Astrocyte (in vitro differentiated cells and primary cell): Measurements from ENCODE around the gene PSMC3IP. TPM values are rescaled to one million over a fixed set of nuclear protein-coding genes. Genes with fewer than 3 reads are reported as not detected.

Experiments used
- DNase-seq: peaks from one replicate; pipeline ENCODE4 v3.0.0-alpha.2; 2010; ENCODE audit warnings: low read depth
- FAIRE-seq: peaks from 2 replicates; lab custom pipeline; 2011; peaks lifted over from hg19 to GRCh38; lab: Jason Lieb, UNC
- H2AFZ ChIP-seq: 2 replicates; pipeline ENCODE4 v1.6.0; 2012; ENCODE audit warnings: low read depth, low read length, inconsistent platforms
- H3K27ac ChIP-seq: 2 replicates; pipeline ENCODE4 v1.5.1; 2011; ENCODE audit warnings: low read depth, low read length, inconsistent platforms
- H3K27me3 ChIP-seq: 2 replicates; pipeline ENCODE4 v1.6.0; 2011; ENCODE audit warnings: low read length, inconsistent platforms; ENCODE audit not compliant: insufficient read depth
- H3K36me3 ChIP-seq: 2 replicates; pipeline ENCODE4 v1.5.1; 2011; ENCODE audit warnings: low read length, inconsistent platforms; ENCODE audit not compliant: insufficient read depth
- H3K4me1 ChIP-seq: 2 replicates; pipeline ENCODE4 v1.5.1; 2011; ENCODE audit warnings: low read length, inconsistent platforms; ENCODE audit not compliant: insufficient read depth
- H3K4me2 ChIP-seq: 2 replicates; pipeline ENCODE4 v1.6.0; 2012; ENCODE audit warnings: low read length, inconsistent platforms
- H3K4me3 ChIP-seq: 2 replicates; pipeline ENCODE4 v1.5.1; 2011; ENCODE audit warnings: low read depth, mild to moderate bottlenecking, low read length, inconsistent platforms; ENCODE audit not compliant: insufficient read depth
- H3K79me2 ChIP-seq: 2 replicates; pipeline ENCODE4 v1.6.0; 2012; ENCODE audit warnings: mild to moderate bottlenecking, low read length, inconsistent platforms; ENCODE audit not compliant: insufficient read depth
- H3K9ac ChIP-seq: 2 replicates; pipeline ENCODE4 v1.6.0; 2012; ENCODE audit warnings: mild to moderate bottlenecking, low read length, inconsistent platforms
- H3K9me3 ChIP-seq: 2 replicates; pipeline ENCODE4 v1.5.1; 2012; ENCODE audit warnings: low read depth, mild to moderate bottlenecking, low read length, inconsistent platforms; ENCODE audit not compliant: insufficient read depth
- H4K20me1 ChIP-seq: 2 replicates; pipeline ENCODE4 v1.6.0; 2012; ENCODE audit warnings: low read length, inconsistent platforms; ENCODE audit not compliant: insufficient read depth
- H3K27ac Mint-ChIP-seq: one replicate; pipeline ENCODE4 v1.8.0; 2021; ENCODE audit warnings: mild to moderate bottlenecking, mixed read lengths; ENCODE audit not compliant: unreplicated experiment
- H3K27me3 Mint-ChIP-seq: one replicate; pipeline ENCODE4 v1.8.0; 2021; ENCODE audit warnings: low read depth, mixed read lengths; ENCODE audit not compliant: unreplicated experiment
- H3K36me3 Mint-ChIP-seq: one replicate; pipeline ENCODE4 v1.8.0; 2021; ENCODE audit warnings: low read depth, mixed read lengths; ENCODE audit not compliant: unreplicated experiment
- H3K4me1 Mint-ChIP-seq: one replicate; pipeline ENCODE4 v1.8.0; 2021; ENCODE audit warnings: low read depth, mixed read lengths; ENCODE audit not compliant: unreplicated experiment
- H3K4me3 Mint-ChIP-seq: one replicate; pipeline ENCODE4 v1.8.0; 2021; ENCODE audit warnings: mild to moderate bottlenecking, moderate library complexity, mixed read lengths; ENCODE audit not compliant: unreplicated experiment
- H3K9me3 Mint-ChIP-seq: one replicate; pipeline ENCODE4 v1.8.0; 2021; ENCODE audit warnings: mild to moderate bottlenecking, mixed read lengths; ENCODE audit not compliant: unreplicated experiment
- CTCF ChIP-seq: IDR thresholded peaks from 2 replicates; pipeline ENCODE4 v1.5.1; 2011; ENCODE audit warnings: low read depth, mild to moderate bottlenecking, inconsistent platforms, low read length, moderate library complexity; ENCODE audit not compliant: insufficient read depth
- EZH2 ChIP-seq: IDR thresholded peaks from 2 replicates; pipeline ENCODE4 v1.6.1; 2012; ENCODE audit warnings: mild to moderate bottlenecking, low read length, inconsistent platforms; ENCODE audit not compliant: insufficient read depth
- total RNA-seq: library from RNA; stranded (reverse); gene quantifications from 2 replicates; pipeline ENCODE4 v1.2.1, GENCODE V29; 2021

The PSMC3IP gene
- total RNA-seq, 1 donor from 2014 or later, result 8.7 TPM

- peaks cover 14% of the 10 kb centered on the region for H3K4me1 Mint-ChIP-seq
- TF ChIP-seq EZH2 (no peak), CTCF (no peak)
- no peaks in the 10 kb centered on the region for H3K36me3 ChIP-seq
- peaks cover 11% of the 10 kb centered on the region for H3K36me3 Mint-ChIP-seq
- H3K27ac Mint-ChIP-seq, result peak overlapping the region; percentile 87
- peak overlapping the region; percentile 83 for H3K4me3 ChIP-seq
- peak overlapping the region; percentile 78 for H2AFZ ChIP-seq
- peak overlapping the region; percentile 88 for H3K4me3 Mint-ChIP-seq
- FAIRE-seq (no peak), DNase-seq (peak; percentile 54)
- peak overlapping the region; percentile 82 for H3K9ac ChIP-seq
- H3K27ac ChIP-seq, result peak overlapping the region; percentile 41
- no peaks in the 10 kb centered on the region for H3K9me3 ChIP-seq
- H3K9me3 Mint-ChIP-seq, result no peaks in the 10 kb centered on the region
- no peaks in the 10 kb centered on the region for H4K20me1 ChIP-seq
- H3K4me2 ChIP-seq, result peak overlapping the region; percentile 89
- no peaks in the 10 kb centered on the region for H3K27me3 ChIP-seq
- H3K79me2 ChIP-seq, result peaks cover 11% of the 10 kb centered on the region
- H3K27me3 Mint-ChIP-seq, result no peaks in the 10 kb centered on the region
- H3K4me1 ChIP-seq, result peaks cover 11% of the 10 kb centered on the region
Observed at GRCh38 chr17:42536372-42537155, 41.0 kb downstream of the PSMC3IP start.

GRCh38 chr17:42536048-42536371 lies 41.5 kb downstream of the PSMC3IP start, which contains the start of gene NAGLU:
TSS of gene NAGLU (plus strand) at chr17:42536241. CDS start at chr17:42536273, 32 bp downstream.
- FAIRE-seq (no peak), DNase-seq (peak; percentile 59)
- H3K4me1 Mint-ChIP-seq, result peaks cover 11% of the 10 kb centered on the region
- H3K9me3 ChIP-seq, result no peaks in the 10 kb centered on the region
- H3K4me2 ChIP-seq, result peak within 1 kb of the TSS; percentile 89
- no peaks in the 10 kb centered on the region for H3K27me3 ChIP-seq
- peak within 1 kb of the TSS; percentile 82 for H3K9ac ChIP-seq
- no peaks in the 10 kb centered on the region for H3K9me3 Mint-ChIP-seq
- H3K4me3 Mint-ChIP-seq, result peak within 1 kb of the TSS; percentile 88
- H3K27ac ChIP-seq, result peak within 1 kb of the TSS; percentile 41
- no peak for TF ChIP-seq CTCF
- TF ChIP-seq EZH2, result no peak
- no peaks in the 10 kb centered on the region for H3K36me3 ChIP-seq
- no peaks in the 10 kb centered on the region for H4K20me1 ChIP-seq
- no peaks in the 10 kb centered on the region for H3K27me3 Mint-ChIP-seq
- H3K36me3 Mint-ChIP-seq, result peaks cover 9% of the 10 kb centered on the region
- H3K4me1 ChIP-seq, result peaks cover 11% of the 10 kb centered on the region
- peak within 1 kb of the TSS; percentile 78 for H2AFZ ChIP-seq
- H3K4me3 ChIP-seq, result peak within 1 kb of the TSS; percentile 83
- H3K79me2 ChIP-seq, result peaks cover 11% of the 10 kb centered on the region
- peak within 1 kb of the TSS; percentile 87 for H3K27ac Mint-ChIP-seq
